ENCODE data around the gene EPB41L2.

DNA sequence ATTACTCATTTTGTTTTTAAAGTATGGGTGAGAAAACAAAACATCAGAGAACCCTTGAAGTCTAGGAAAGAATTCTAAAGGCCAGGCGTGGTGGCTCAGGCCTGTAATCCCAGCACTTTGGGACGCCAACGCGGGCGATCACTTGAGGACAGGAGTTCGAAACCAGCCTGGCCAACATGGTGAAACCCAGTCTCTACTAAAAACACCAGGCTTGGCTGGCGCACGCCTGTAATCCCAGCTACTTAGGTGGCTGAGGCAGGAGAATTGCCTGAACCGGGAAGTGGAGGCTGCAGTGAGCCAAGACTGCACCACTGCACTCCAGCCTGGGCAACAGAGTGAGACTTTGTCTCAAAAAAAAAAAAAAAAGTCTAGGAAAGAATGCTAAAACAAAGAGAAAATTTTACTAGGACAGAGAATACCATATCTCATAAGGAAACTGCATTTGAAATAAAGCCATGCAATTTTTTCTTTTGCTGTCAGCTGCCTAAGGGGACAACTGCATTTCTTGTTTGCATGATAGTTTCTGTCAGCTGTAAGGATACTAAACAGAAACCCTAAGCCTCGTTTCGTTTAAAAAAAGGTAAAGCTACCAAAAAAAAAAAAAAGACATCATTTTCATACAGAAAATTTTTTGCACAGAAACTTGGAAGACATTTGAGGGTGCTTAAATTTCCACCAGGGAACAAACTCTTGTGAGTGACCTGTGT, 203.7 kb downstream of the EPB41L2 start:
- TF ChIP-seq POLR2AphosphoS5 (IDR thresholded peaks at IDR 0.05; ENCODE audit: low read depth, low read length): no peak
- TF ChIP-seq SIN3A (IDR thresholded peaks at IDR 0.05; ENCODE audit: borderline replicate concordance, insufficient read depth, low read length): no peak
- no peak for TF ChIP-seq TAF1 (IDR thresholded peaks at IDR 0.05; ENCODE audit: borderline replicate concordance, insufficient read depth, low read length)
- TF ChIP-seq, protein P1, sequence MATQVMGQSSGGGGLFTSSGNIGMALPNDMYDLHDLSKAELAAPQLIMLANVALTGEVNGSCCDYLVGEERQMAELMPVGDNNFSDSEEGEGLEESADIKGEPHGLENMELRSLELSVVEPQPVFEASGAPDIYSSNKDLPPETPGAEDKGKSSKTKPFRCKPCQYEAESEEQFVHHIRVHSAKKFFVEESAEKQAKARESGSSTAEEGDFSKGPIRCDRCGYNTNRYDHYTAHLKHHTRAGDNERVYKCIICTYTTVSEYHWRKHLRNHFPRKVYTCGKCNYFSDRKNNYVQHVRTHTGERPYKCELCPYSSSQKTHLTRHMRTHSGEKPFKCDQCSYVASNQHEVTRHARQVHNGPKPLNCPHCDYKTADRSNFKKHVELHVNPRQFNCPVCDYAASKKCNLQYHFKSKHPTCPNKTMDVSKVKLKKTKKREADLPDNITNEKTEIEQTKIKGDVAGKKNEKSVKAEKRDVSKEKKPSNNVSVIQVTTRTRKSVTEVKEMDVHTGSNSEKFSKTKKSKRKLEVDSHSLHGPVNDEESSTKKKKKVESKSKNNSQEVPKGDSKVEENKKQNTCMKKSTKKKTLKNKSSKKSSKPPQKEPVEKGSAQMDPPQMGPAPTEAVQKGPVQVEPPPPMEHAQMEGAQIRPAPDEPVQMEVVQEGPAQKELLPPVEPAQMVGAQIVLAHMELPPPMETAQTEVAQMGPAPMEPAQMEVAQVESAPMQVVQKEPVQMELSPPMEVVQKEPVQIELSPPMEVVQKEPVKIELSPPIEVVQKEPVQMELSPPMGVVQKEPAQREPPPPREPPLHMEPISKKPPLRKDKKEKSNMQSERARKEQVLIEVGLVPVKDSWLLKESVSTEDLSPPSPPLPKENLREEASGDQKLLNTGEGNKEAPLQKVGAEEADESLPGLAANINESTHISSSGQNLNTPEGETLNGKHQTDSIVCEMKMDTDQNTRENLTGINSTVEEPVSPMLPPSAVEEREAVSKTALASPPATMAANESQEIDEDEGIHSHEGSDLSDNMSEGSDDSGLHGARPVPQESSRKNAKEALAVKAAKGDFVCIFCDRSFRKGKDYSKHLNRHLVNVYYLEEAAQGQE (IDR thresholded peaks at IDR 0.05; ENCODE audit: insufficient read depth in 1 of 2, low read depth in 2 of 2, low read length in 2 of 2): no peak
- TF ChIP-seq FOXP2 (optimal IDR thresholded peaks at IDR 0.05; ENCODE audit: borderline replicate concordance, extremely low read depth, extremely low read length, insufficient read depth): no peak
